CD4-positive, alpha-beta T cell (primary cell): ENCODE data around the gene CLSTN2. TPM values are rescaled to one million over a fixed set of nuclear protein-coding genes. Genes with fewer than 3 reads are reported as not detected.
"Not testable (repeated sequence)": the region's sequence is repeated elsewhere in the genome, so short reads cannot be mapped to it uniquely, and the experiment has no call there.

Experiments
- ATAC-seq: fragments of 200-7000 bp; cut with Tn5 transposase; one replicate; pipeline ENCODE4 v1.10.0; 2022; ENCODE audit warnings: mild to moderate bottlenecking; ENCODE audit not compliant: poor library complexity
- CTCF ChIA-PET: fragments of 350-600 bp; sonication (Branson Sonifier 250); formaldehyde crosslinking; loops from one replicate; lab custom pipeline; 2021; ENCODE audit warnings: antibody characterized with exemption, inconsistent platforms; lab: Charles Lee
- POLR2A ChIA-PET: fragments of 350-600 bp; sonication (Branson Sonifier 250); formaldehyde crosslinking; loops from one replicate; lab custom pipeline; 2021; ENCODE audit warnings: antibody characterized with exemption, inconsistent platforms; lab: Charles Lee
- DNase-seq, 14 experiments: peaks; one replicate each; pipeline ENCODE4 v3.0.0-alpha.2; 2013 to 2020; ENCODE audit warnings: mixed read lengths in 2 of 14
- H3K27ac ChIP-seq, 2 donors: one replicate each; pipeline versions ENCODE4 v1.5.1 to v1.7.0; 2013; ENCODE audit warnings: low read length in 2 of 2, low read depth in 1 of 2, mild to moderate bottlenecking in 1 of 2
- H3K27me3 ChIP-seq, 2 experiments: 1 replicate in 1 of 2; 2 replicates in 1 of 2; pipeline versions ENCODE4 v1.6.1 to v1.7.0; 2013; ENCODE audit warnings: low read length in 2 of 2, control low read depth in 1 of 2, mild to moderate bottlenecking in 1 of 2, moderate library complexity in 1 of 2; ENCODE audit not compliant: insufficient read depth in 2 of 2, control insufficient read depth in 1 of 2
- H3K36me3 ChIP-seq: one replicate; pipeline ENCODE4 v1.6.1; 2013; ENCODE audit warnings: low read length, control low read depth; ENCODE audit not compliant: insufficient read depth
- H3K4me1 ChIP-seq: one replicate; pipeline ENCODE4 v1.6.1; 2013; ENCODE audit warnings: low read length, control low read depth; ENCODE audit not compliant: insufficient read depth
- H3K4me3 ChIP-seq: one replicate; pipeline ENCODE4 v1.5.1; 2013; ENCODE audit warnings: mild to moderate bottlenecking, low read length, moderate library complexity
- H3K9me3 ChIP-seq, 2 experiments: 1 replicate in 1 of 2; 2 replicates in 1 of 2; pipeline versions ENCODE4 v1.6.1 to v1.7.0; 2013; ENCODE audit warnings: low read length in 2 of 2, mild to moderate bottlenecking in 2 of 2, control low read depth in 1 of 2, moderate library complexity in 1 of 2; ENCODE audit not compliant: control insufficient read depth in 1 of 2, insufficient read depth in 1 of 2
- H3K27ac Mint-ChIP-seq: one replicate; pipeline ENCODE4 v1.8.0; 2020; ENCODE audit warnings: mixed read lengths
- H3K27me3 Mint-ChIP-seq: one replicate; pipeline ENCODE4 v1.8.0; 2021; ENCODE audit warnings: mixed read lengths
- H3K36me3 Mint-ChIP-seq: one replicate; pipeline ENCODE4 v1.8.0; 2021; ENCODE audit warnings: low read depth, mixed read lengths
- H3K4me1 Mint-ChIP-seq: one replicate; pipeline ENCODE4 v1.8.0; 2021; ENCODE audit warnings: low read depth, mixed read lengths
- H3K4me3 Mint-ChIP-seq: one replicate; pipeline ENCODE4 v1.8.0; 2020; ENCODE audit warnings: mild to moderate bottlenecking, mixed read lengths
- H3K9me3 Mint-ChIP-seq: one replicate; pipeline ENCODE4 v1.8.0; 2020; ENCODE audit warnings: mixed read lengths
- CTCF ChIP-seq: fragments of 200-600 bp; IDR thresholded peaks from one replicate; pipeline ENCODE4 v1.8.0; 2022; ENCODE audit warnings: antibody characterized with exemption, mild to moderate bottlenecking
- intact Hi-C, 2 experiments: fragments of 100-400 bp; cut with DNase I in 1 of 2; cut with micrococcal nuclease in 1 of 2; formaldehyde crosslinking; loops; one replicate each; pipeline versions ENCODE4 v1.15.1 to v1.9.0; 2023 to 2025; cut with DNase I, micrococcal nuclease
- total RNA-seq, 174 experiments: library from RNA in 2 of 174; stranded (reverse) in 2 of 174; gene quantifications; one replicate each; pipeline ENCODE4 v1.2.3 and lab custom pipeline; 2021 to 2026

Gene CLSTN2
- total RNA-seq, 2 experiments from 2014 or later: not detected

DNA sequence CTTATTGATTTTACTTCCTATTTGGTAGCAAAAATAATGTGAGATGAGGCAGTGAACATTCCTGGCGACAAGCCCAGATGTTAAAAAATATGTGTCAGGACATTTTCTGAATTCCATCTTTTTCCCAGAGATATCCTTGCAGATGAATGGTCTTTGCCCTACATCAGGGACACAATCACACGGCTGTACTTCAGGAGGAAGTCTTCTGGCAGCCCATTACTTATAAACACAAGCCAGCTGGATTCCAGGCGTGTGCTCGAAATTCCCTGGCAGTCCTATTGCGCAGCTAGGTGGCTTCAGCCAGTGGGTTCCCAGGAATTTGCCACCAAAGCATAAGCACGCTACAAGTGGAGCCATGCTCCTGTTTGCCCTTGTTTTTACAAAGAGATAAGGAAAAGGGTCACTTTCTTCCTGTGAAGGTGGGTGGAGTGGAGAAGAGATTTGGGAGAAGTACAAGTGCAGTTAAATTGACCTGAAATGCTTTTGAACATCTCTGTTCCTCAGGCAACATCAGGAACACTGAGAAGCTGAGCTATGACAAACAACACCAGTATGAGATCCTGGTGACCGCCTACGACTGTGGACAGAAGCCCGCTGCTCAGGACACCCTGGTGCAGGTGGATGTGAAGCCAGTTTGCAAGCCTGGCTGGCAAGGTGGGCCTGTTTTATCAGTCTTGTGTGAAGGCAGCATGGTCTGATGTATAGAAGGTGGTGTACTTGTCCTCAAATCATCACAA, 485.8 kb downstream of the CLSTN2 start:
- H3K4me3 ChIP-seq: no peak overlapping the region
- H3K27me3 ChIP-seq: no peaks in the 10 kb centered on the region
- ATAC-seq: no peak
- H3K9me3 ChIP-seq: no peaks in the 10 kb centered on the region
- Mint-ChIP-seq H3K4me1 (no peaks in the 10 kb centered on the region), H3K9me3 (no peaks in the 10 kb centered on the region), H3K36me3 (no peaks in the 10 kb centered on the region), H3K27ac (no peak overlapping the region), H3K27me3 (peaks cover 6% of the 10 kb centered on the region), H3K4me3 (no peak overlapping the region)
- H3K4me1 ChIP-seq: no peaks in the 10 kb centered on the region
- no peak for DNase-seq
- POLR2A ChIA-PET: no interaction called here
- H3K27ac ChIP-seq: no peak overlapping the region
- CTCF ChIA-PET: no interaction called here
- H3K36me3 ChIP-seq: no peaks in the 10 kb centered on the region
- intact Hi-C loops: no loop called here
- TF ChIP-seq CTCF: no peak

GRCh38 chr3:140421884-140422283, 486.9 kb downstream of the CLSTN2 start:
- Mint-ChIP-seq H3K27ac (no peak overlapping the region), H3K9me3 (no peaks in the 10 kb centered on the region), H3K36me3 (no peaks in the 10 kb centered on the region), H3K4me3 (no peak overlapping the region), H3K27me3 (peaks cover 6% of the 10 kb centered on the region), H3K4me1 (no peaks in the 10 kb centered on the region)
- ATAC-seq (no peak), DNase-seq (no peak)
- Histone ChIP-seq H3K27ac (no peak overlapping the region), H3K9me3 (no peaks in the 10 kb centered on the region), H3K4me3 (no peak overlapping the region), H3K27me3 (no peaks in the 10 kb centered on the region), H3K36me3 (no peaks in the 10 kb centered on the region), H3K4me1 (no peaks in the 10 kb centered on the region)
- POLR2A ChIA-PET: no interaction called here
- no peak for TF ChIP-seq CTCF
- CTCF ChIA-PET: no interaction called here
- intact Hi-C loops: no loop called here

- no peaks in the 10 kb centered on the region for H3K27me3 ChIP-seq
- H3K36me3 Mint-ChIP-seq: no peaks in the 10 kb centered on the region
- no peaks in the 10 kb centered on the region for H3K9me3 Mint-ChIP-seq
- POLR2A ChIA-PET: no interaction called here
- H3K27ac Mint-ChIP-seq: no peak overlapping the region
- H3K9me3 ChIP-seq: no peaks in the 10 kb centered on the region
- no peaks in the 10 kb centered on the region for H3K4me1 ChIP-seq
- intact Hi-C loops: no loop called here
- no peak for ATAC-seq
- CTCF ChIA-PET: no interaction called here
- DNase-seq: no peak
- peaks cover 6% of the 10 kb centered on the region for H3K27me3 Mint-ChIP-seq
- no peak overlapping the region for H3K4me3 Mint-ChIP-seq
- no peaks in the 10 kb centered on the region for H3K36me3 ChIP-seq
- no peak for TF ChIP-seq CTCF
- no peak overlapping the region for H3K4me3 ChIP-seq
- no peak overlapping the region for H3K27ac ChIP-seq
- H3K4me1 Mint-ChIP-seq: no peaks in the 10 kb centered on the region
Observed at GRCh38 chr3:140423146-140423545, 488.2 kb downstream of the CLSTN2 start.

DNA sequence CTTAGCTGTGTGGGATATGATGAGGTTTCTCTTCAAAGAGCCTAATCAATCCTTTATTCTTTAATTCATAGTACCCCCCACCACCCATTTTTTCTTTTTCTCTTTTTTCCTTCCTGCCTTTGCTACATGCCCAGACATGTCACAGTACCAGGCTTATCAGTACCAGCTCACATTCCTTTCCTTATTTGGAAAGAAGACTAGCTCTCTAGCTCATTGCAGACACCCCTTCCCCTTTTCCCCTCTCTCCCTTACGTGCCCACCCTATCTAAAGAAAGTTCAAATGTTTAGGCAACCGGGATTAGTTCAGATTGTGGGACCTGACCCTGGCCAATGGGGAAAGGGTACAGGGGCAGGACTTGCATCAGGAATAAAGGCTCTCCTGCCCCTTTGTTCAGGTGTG, 488.6 kb downstream of the CLSTN2 start:
- H3K36me3 Mint-ChIP-seq, ATAC-seq, H3K4me1 ChIP-seq, CTCF ChIA-PET, H3K9me3 ChIP-seq, H3K9me3 Mint-ChIP-seq, H3K27me3 Mint-ChIP-seq, DNase-seq, intact Hi-C loops, H3K36me3 ChIP-seq, H3K27ac ChIP-seq, H3K4me3 ChIP-seq, POLR2A ChIA-PET, H3K27me3 ChIP-seq, H3K4me3 Mint-ChIP-seq, H3K27ac Mint-ChIP-seq, H3K4me1 Mint-ChIP-seq: not testable (repeated sequence)
